Astrocyte (in vitro differentiated cells and primary cell): ENCODE data around the gene AQP1. TPM values are rescaled to one million over a fixed set of nuclear protein-coding genes. Genes with fewer than 3 reads are reported as not detected.

Experiments
- DNase-seq: peaks from one replicate; pipeline ENCODE4 v3.0.0-alpha.2; 2010; ENCODE audit warnings: low read depth
- FAIRE-seq: peaks from 2 replicates; lab custom pipeline; 2011; peaks lifted over from hg19 to GRCh38; lab: Jason Lieb, UNC
- H2AFZ ChIP-seq: 2 replicates; pipeline ENCODE4 v1.6.0; 2012; ENCODE audit warnings: low read depth, low read length, inconsistent platforms
- H3K27ac ChIP-seq: 2 replicates; pipeline ENCODE4 v1.5.1; 2011; ENCODE audit warnings: low read depth, low read length, inconsistent platforms
- H3K27me3 ChIP-seq: 2 replicates; pipeline ENCODE4 v1.6.0; 2011; ENCODE audit warnings: low read length, inconsistent platforms; ENCODE audit not compliant: insufficient read depth
- H3K36me3 ChIP-seq: 2 replicates; pipeline ENCODE4 v1.5.1; 2011; ENCODE audit warnings: low read length, inconsistent platforms; ENCODE audit not compliant: insufficient read depth
- H3K4me1 ChIP-seq: 2 replicates; pipeline ENCODE4 v1.5.1; 2011; ENCODE audit warnings: low read length, inconsistent platforms; ENCODE audit not compliant: insufficient read depth
- H3K4me2 ChIP-seq: 2 replicates; pipeline ENCODE4 v1.6.0; 2012; ENCODE audit warnings: low read length, inconsistent platforms
- H3K4me3 ChIP-seq: 2 replicates; pipeline ENCODE4 v1.5.1; 2011; ENCODE audit warnings: low read depth, mild to moderate bottlenecking, low read length, inconsistent platforms; ENCODE audit not compliant: insufficient read depth
- H3K79me2 ChIP-seq: 2 replicates; pipeline ENCODE4 v1.6.0; 2012; ENCODE audit warnings: mild to moderate bottlenecking, low read length, inconsistent platforms; ENCODE audit not compliant: insufficient read depth
- H3K9ac ChIP-seq: 2 replicates; pipeline ENCODE4 v1.6.0; 2012; ENCODE audit warnings: mild to moderate bottlenecking, low read length, inconsistent platforms
- H3K9me3 ChIP-seq: 2 replicates; pipeline ENCODE4 v1.5.1; 2012; ENCODE audit warnings: low read depth, mild to moderate bottlenecking, low read length, inconsistent platforms; ENCODE audit not compliant: insufficient read depth
- H4K20me1 ChIP-seq: 2 replicates; pipeline ENCODE4 v1.6.0; 2012; ENCODE audit warnings: low read length, inconsistent platforms; ENCODE audit not compliant: insufficient read depth
- H3K27ac Mint-ChIP-seq: one replicate; pipeline ENCODE4 v1.8.0; 2021; ENCODE audit warnings: mild to moderate bottlenecking, mixed read lengths; ENCODE audit not compliant: unreplicated experiment
- H3K27me3 Mint-ChIP-seq: one replicate; pipeline ENCODE4 v1.8.0; 2021; ENCODE audit warnings: low read depth, mixed read lengths; ENCODE audit not compliant: unreplicated experiment
- H3K36me3 Mint-ChIP-seq: one replicate; pipeline ENCODE4 v1.8.0; 2021; ENCODE audit warnings: low read depth, mixed read lengths; ENCODE audit not compliant: unreplicated experiment
- H3K4me1 Mint-ChIP-seq: one replicate; pipeline ENCODE4 v1.8.0; 2021; ENCODE audit warnings: low read depth, mixed read lengths; ENCODE audit not compliant: unreplicated experiment
- H3K4me3 Mint-ChIP-seq: one replicate; pipeline ENCODE4 v1.8.0; 2021; ENCODE audit warnings: mild to moderate bottlenecking, moderate library complexity, mixed read lengths; ENCODE audit not compliant: unreplicated experiment
- H3K9me3 Mint-ChIP-seq: one replicate; pipeline ENCODE4 v1.8.0; 2021; ENCODE audit warnings: mild to moderate bottlenecking, mixed read lengths; ENCODE audit not compliant: unreplicated experiment
- CTCF ChIP-seq: IDR thresholded peaks from 2 replicates; pipeline ENCODE4 v1.5.1; 2011; ENCODE audit warnings: low read depth, mild to moderate bottlenecking, inconsistent platforms, low read length, moderate library complexity; ENCODE audit not compliant: insufficient read depth
- EZH2 ChIP-seq: IDR thresholded peaks from 2 replicates; pipeline ENCODE4 v1.6.1; 2012; ENCODE audit warnings: mild to moderate bottlenecking, low read length, inconsistent platforms; ENCODE audit not compliant: insufficient read depth
- total RNA-seq: library from RNA; stranded (reverse); gene quantifications from 2 replicates; pipeline ENCODE4 v1.2.1, GENCODE V29; 2021

Gene AQP1
- total RNA-seq, 1 donor from 2014 or later, result 6.7 TPM

GRCh38 chr7:30925117-30925516 is 13.5 kb downstream of the AQP1 start:
- Mint-ChIP-seq H3K27ac (no peak overlapping the region), H3K4me3 (no peak overlapping the region), H3K27me3 (peaks cover 12% of the 10 kb centered on the region), H3K4me1 (peaks cover 17% of the 10 kb centered on the region), H3K9me3 (peaks cover 2% of the 10 kb centered on the region), H3K36me3 (peaks cover 11% of the 10 kb centered on the region)
- Histone ChIP-seq H3K27ac (no peak overlapping the region), H3K4me2 (no peak overlapping the region), H3K9me3 (peaks cover 8% of the 10 kb centered on the region), H3K36me3 (no peaks in the 10 kb centered on the region), H3K27me3 (peaks cover 3% of the 10 kb centered on the region), H3K79me2 (no peaks in the 10 kb centered on the region), H3K4me1 (peaks cover 18% of the 10 kb centered on the region), H4K20me1 (no peaks in the 10 kb centered on the region), H2AFZ (no peak overlapping the region), H3K9ac (no peak overlapping the region), H3K4me3 (no peak overlapping the region)
- TF ChIP-seq CTCF, result no peak
- TF ChIP-seq EZH2, result no peak
- DNase-seq (no peak), FAIRE-seq (no peak)

GRCh38 chr7:30925913-30926312 is 14.3 kb downstream of the AQP1 start:
- peaks cover 12% of the 10 kb centered on the region for H3K4me1 Mint-ChIP-seq
- peaks cover 3% of the 10 kb centered on the region for H3K27me3 ChIP-seq
- H3K79me2 ChIP-seq, result no peaks in the 10 kb centered on the region
- H3K4me3 ChIP-seq, result no peak overlapping the region
- H3K9ac ChIP-seq, result no peak overlapping the region
- no peaks in the 10 kb centered on the region for H4K20me1 ChIP-seq
- no peak overlapping the region for H3K27ac ChIP-seq
- no peak overlapping the region for H3K4me3 Mint-ChIP-seq
- TF ChIP-seq EZH2 (no peak), CTCF (no peak)
- H3K9me3 Mint-ChIP-seq, result peaks cover 2% of the 10 kb centered on the region
- H3K36me3 ChIP-seq, result no peaks in the 10 kb centered on the region
- H3K9me3 ChIP-seq, result peaks cover 8% of the 10 kb centered on the region
- DNase-seq (no peak), FAIRE-seq (no peak)
- peaks cover 12% of the 10 kb centered on the region for H3K27me3 Mint-ChIP-seq
- H3K36me3 Mint-ChIP-seq, result peaks cover 11% of the 10 kb centered on the region
- no peak overlapping the region for H3K4me2 ChIP-seq
- H3K4me1 ChIP-seq, result peaks cover 10% of the 10 kb centered on the region
- no peak overlapping the region for H3K27ac Mint-ChIP-seq
- H2AFZ ChIP-seq, result no peak overlapping the region

- DNase-seq, result no peak
- H3K9me3 Mint-ChIP-seq, result peaks cover 2% of the 10 kb centered on the region
- TF ChIP-seq EZH2 (no peak), CTCF (no peak)
- no peak overlapping the region for H3K27ac ChIP-seq
- no peaks in the 10 kb centered on the region for H4K20me1 ChIP-seq
- H3K4me1 ChIP-seq, result peaks cover 6% of the 10 kb centered on the region
- H3K4me3 Mint-ChIP-seq, result no peak overlapping the region
- H3K27me3 ChIP-seq, result peaks cover 3% of the 10 kb centered on the region
- no peak for FAIRE-seq
- peaks cover 11% of the 10 kb centered on the region for H3K36me3 Mint-ChIP-seq
- H3K36me3 ChIP-seq, result no peaks in the 10 kb centered on the region
- H3K27me3 Mint-ChIP-seq, result peaks cover 12% of the 10 kb centered on the region
- H3K9ac ChIP-seq, result no peak overlapping the region
- H3K27ac Mint-ChIP-seq, result no peak overlapping the region
- peaks cover 8% of the 10 kb centered on the region for H3K9me3 ChIP-seq
- H3K4me3 ChIP-seq, result no peak overlapping the region
- no peaks in the 10 kb centered on the region for H3K79me2 ChIP-seq
- no peak overlapping the region for H2AFZ ChIP-seq
- peaks cover 8% of the 10 kb centered on the region for H3K4me1 Mint-ChIP-seq
- H3K4me2 ChIP-seq, result no peak overlapping the region
Observed at GRCh38 chr7:30926313-30926712, 14.7 kb downstream of the AQP1 start.
